Ishikawa (cell line): Measurements from ENCODE around the gene VPS35L.

Experiments
- FOXM1 ChIP-seq: IDR thresholded peaks from 2 replicates; pipeline ENCODE4 v1.6.1; 2012; ENCODE audit warnings: low read depth, borderline replicate concordance
- NFIC ChIP-seq: IDR thresholded peaks from 2 replicates; pipeline ENCODE4 v1.6.1; 2012
- TAF1 ChIP-seq: IDR thresholded peaks from 2 replicates; pipeline ENCODE4 v1.6.1; 2012; ENCODE audit warnings: low read depth, mild to moderate bottlenecking
- TEAD4 ChIP-seq: IDR thresholded peaks from 2 replicates; pipeline ENCODE4 v1.6.1; 2012
- YY1 ChIP-seq: IDR thresholded peaks from 2 replicates; pipeline ENCODE4 v1.6.1; 2012; ENCODE audit warnings: low read depth
- ZBTB7A ChIP-seq: IDR thresholded peaks from 2 replicates; pipeline ENCODE4 v1.6.1; 2012; ENCODE audit warnings: low read depth
- TF ChIP-seq, protein P1 (sequence below): IDR thresholded peaks from 2 replicates; pipeline ENCODE4 v1.6.1; 2012

DNA sequence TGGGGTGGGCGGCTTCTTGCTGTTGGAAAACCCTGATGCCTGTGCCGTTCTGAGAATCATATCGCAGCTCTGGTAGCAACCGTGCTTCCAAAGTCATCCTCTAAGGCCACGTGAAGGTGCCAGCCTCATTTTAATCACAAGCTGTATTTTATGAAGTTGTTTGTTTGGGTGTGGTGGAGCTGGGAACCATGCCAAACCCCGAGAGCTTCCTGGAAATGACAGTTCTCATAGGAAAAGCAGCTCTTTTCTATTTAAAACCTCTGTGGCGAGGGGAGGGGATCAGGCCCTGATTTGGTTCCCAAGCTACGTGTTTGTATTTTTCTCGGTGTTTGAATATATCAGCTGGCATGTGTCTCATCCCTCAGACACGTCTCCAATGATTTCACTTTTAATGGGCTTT is 140.8 kb downstream of the VPS35L start:
- TF ChIP-seq ZBTB7A (no peak), NFIC (peak; percentile 58; the same call in 1 of the 2 replicates), YY1 (no peak), TEAD4 (no peak), FOXM1 (no peak), TAF1 (no peak)
- TF ChIP-seq, protein P1, sequence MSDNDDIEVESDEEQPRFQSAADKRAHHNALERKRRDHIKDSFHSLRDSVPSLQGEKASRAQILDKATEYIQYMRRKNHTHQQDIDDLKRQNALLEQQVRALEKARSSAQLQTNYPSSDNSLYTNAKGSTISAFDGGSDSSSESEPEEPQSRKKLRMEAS: no peak
